ENCODE data around the gene PEX16. TPM values are rescaled to one million over a fixed set of nuclear protein-coding genes. Genes with fewer than 3 reads are reported as not detected.

Gene PEX16
- total RNA-seq, 2 donors from 2014 or later, result 30.0 to 44.9 TPM

GRCh38 chr11:45913942-45914635 is 3.6 kb downstream of the PEX16 start:
- Histone ChIP-seq H3K27ac (no peak overlapping the region), H3K36me3 (peaks cover 18% of the 10 kb centered on the region), H3K4me1 (no peaks in the 10 kb centered on the region), H3K27me3 (no peaks in the 10 kb centered on the region), H3K9me3 (no peaks in the 10 kb centered on the region), H3K9ac (ENCODE audit: low read depth in 2 of 2, low read length in 2 of 2) (no peak overlapping the region), H3K4me3 (no peak overlapping the region)
- intact Hi-C loops (cut with DNase I), result no loop called here
- TF ChIP-seq CTCF (IDR thresholded peaks at IDR 0.05), result no peak
- DNase-seq, result no peak

DNA sequence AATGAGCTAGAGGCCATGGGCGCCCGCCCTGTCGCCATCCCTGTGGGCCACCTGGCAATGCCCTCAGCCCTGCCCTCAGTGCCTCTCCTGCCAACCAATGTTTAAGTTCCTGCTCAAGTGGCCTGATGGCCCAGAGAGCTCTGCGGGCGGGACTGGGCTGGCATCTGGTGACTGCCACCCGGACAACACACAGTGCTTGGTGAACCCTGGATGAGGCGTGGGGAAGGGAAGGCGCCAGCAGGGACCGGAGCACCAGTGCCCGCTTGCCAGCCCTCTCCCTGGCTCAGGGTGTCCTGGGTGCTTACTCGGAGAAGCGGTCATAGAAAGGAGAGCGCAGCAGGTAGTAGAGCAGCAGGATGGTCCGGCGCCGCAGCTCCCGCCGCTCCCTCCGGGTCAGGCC is 4.2 kb downstream of the PEX16 start:
- Histone ChIP-seq H3K9me3 (no peaks in the 10 kb centered on the region), H3K4me1 (no peaks in the 10 kb centered on the region), H3K27ac (no peak overlapping the region), H3K9ac (ENCODE audit: low read depth in 2 of 2, low read length in 2 of 2) (no peak overlapping the region), H3K36me3 (peaks cover 18% of the 10 kb centered on the region), H3K4me3 (no peak overlapping the region), H3K27me3 (no peaks in the 10 kb centered on the region)
- no peak for TF ChIP-seq CTCF (IDR thresholded peaks at IDR 0.05)
- DNase-seq, result no peak
- intact Hi-C loops (cut with DNase I), result no loop called here

DNA sequence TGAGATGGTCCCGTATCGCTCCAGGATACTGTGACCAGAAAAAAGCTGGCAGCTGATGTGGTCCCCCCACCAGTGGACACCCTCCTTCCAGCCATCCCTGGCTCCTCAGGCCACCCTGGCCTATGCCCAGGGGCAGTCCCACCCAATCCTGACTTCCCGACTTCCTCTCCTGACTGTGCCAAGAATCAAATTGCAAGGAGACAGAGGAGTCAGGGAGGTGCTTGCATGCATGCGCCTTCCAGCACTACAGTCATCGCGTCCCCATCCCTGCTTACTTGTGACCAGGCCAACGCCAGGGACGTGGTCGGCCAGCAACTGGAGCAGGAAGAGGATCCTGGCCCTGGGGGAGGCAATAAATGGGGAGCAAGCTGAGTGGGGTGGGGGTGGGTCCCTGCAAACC is 7.1 kb downstream of the PEX16 start:
- Histone ChIP-seq H3K27ac (no peak overlapping the region), H3K9ac (ENCODE audit: low read depth in 2 of 2, low read length in 2 of 2) (no peak overlapping the region), H3K4me3 (no peak overlapping the region), H3K36me3 (peaks cover 18% of the 10 kb centered on the region), H3K9me3 (no peaks in the 10 kb centered on the region), H3K27me3 (no peaks in the 10 kb centered on the region), H3K4me1 (no peaks in the 10 kb centered on the region)
- intact Hi-C loops (cut with DNase I), result no loop called here
- no peak for TF ChIP-seq CTCF (IDR thresholded peaks at IDR 0.05)
- DNase-seq, result no peak

- Histone ChIP-seq H3K4me1 (no peaks in the 10 kb centered on the region), H3K9ac (ENCODE audit: low read depth in 2 of 2, low read length in 2 of 2) (no peak overlapping the region), H3K36me3 (peaks cover 18% of the 10 kb centered on the region), H3K4me3 (no peak overlapping the region), H3K27me3 (no peaks in the 10 kb centered on the region), H3K27ac (no peak overlapping the region), H3K9me3 (no peaks in the 10 kb centered on the region)
- no peak for DNase-seq
- no peak for TF ChIP-seq CTCF (IDR thresholded peaks at IDR 0.05)
- intact Hi-C loops (cut with DNase I), result no loop called here
Measured at GRCh38 chr11:45909594-45910475, 7.8 kb downstream of the PEX16 start.

- DNase-seq, result no peak
- intact Hi-C loops (cut with DNase I), result no loop called here
- Histone ChIP-seq H3K27me3 (no peaks in the 10 kb centered on the region), H3K9me3 (no peaks in the 10 kb centered on the region), H3K4me1 (no peaks in the 10 kb centered on the region), H3K27ac (no peak overlapping the region), H3K9ac (ENCODE audit: low read depth in 2 of 2, low read length in 2 of 2) (no peak overlapping the region), H3K4me3 (no peak overlapping the region), H3K36me3 (peaks cover 1% of the 10 kb centered on the region)
- TF ChIP-seq CTCF (IDR thresholded peaks at IDR 0.05), result no peak
Measured at GRCh38 chr11:45907911-45908370, 9.7 kb downstream of the PEX16 start.
